H1 (cell line): ENCODE data around the gene EYA4. TPM values are rescaled to one million over a fixed set of nuclear protein-coding genes. Genes with fewer than 3 reads are reported as not detected.

Source experiments
- CHD2 ChIP-seq: IDR thresholded peaks from 2 replicates; pipeline ENCODE4 v1.6.1; 2012; ENCODE audit warnings: low read length, improper control_type of control experiment
- CHD7 ChIP-seq: fragments of 300-600 bp; sonication (generic); IDR thresholded peaks from 2 replicates; pipeline ENCODE4 v1.7.1; 2012; ENCODE audit warnings: low read length, moderate library complexity, mild to moderate bottlenecking, inconsistent platforms; ENCODE audit not compliant: insufficient replicate concordance
- CTBP2 ChIP-seq: IDR thresholded peaks from 2 replicates; pipeline ENCODE4 v1.7.0; 2011; ENCODE audit warnings: borderline replicate concordance, mild to moderate bottlenecking, moderate library complexity, mixed read lengths, low read length; ENCODE audit not compliant: insufficient read depth, insufficient read length
- EGR1 ChIP-seq: IDR thresholded peaks from 2 replicates; pipeline ENCODE4 v1.6.1; 2011; ENCODE audit warnings: low read depth, low read length, borderline replicate concordance
- HDAC2 ChIP-seq, 2 experiments: fragments of 300-600 bp in 1 of 2; sonication (generic) in 1 of 2; IDR thresholded peaks; 2 replicates each; pipeline ENCODE4 v1.6.1; 2011 to 2012; ENCODE audit warnings: low read depth in 2 of 2, low read length in 2 of 2, mild to moderate bottlenecking in 2 of 2, moderate library complexity in 2 of 2, borderline replicate concordance in 1 of 2, inconsistent platforms in 1 of 2
- KDM5A ChIP-seq: fragments of 200-600 bp; IDR thresholded peaks from 2 replicates; pipeline ENCODE4 v1.7.1; 2012; ENCODE audit warnings: mild to moderate bottlenecking, low read length, inconsistent platforms, mixed read lengths
- NANOG ChIP-seq: IDR thresholded peaks from 2 replicates; pipeline ENCODE4 v1.6.1; 2011; ENCODE audit warnings: low read length, low read depth, mild to moderate bottlenecking, inconsistent platforms; ENCODE audit not compliant: insufficient read depth, poor library complexity, severe bottlenecking
- SAP30 ChIP-seq: fragments of 300-600 bp; sonication (generic); IDR thresholded peaks from 2 replicates; pipeline ENCODE4 v1.7.1; 2012; ENCODE audit warnings: low read length, moderate library complexity, mild to moderate bottlenecking, inconsistent platforms; ENCODE audit not compliant: insufficient read depth, insufficient replicate concordance
- SIRT6 ChIP-seq: IDR thresholded peaks from one replicate; pipeline ENCODE4 v1.7.1; 2012; ENCODE audit warnings: low read length, inconsistent platforms
- TEAD4 ChIP-seq: IDR thresholded peaks from 2 replicates; pipeline ENCODE4 v1.6.1; 2012; ENCODE audit warnings: low read depth, low read length, inconsistent platforms, mixed read lengths
- polyA plus RNA-seq, 7 experiments: library from polyadenylated mRNA; depleted of rRNA in 3 of 7; stranded (reverse) in 5 of 7; unstranded in 2 of 7; fragments of >200 nt in 5 of 7; fragments of 200-250 nt in 2 of 7; gene quantifications; 1 replicate in 5 of 7; 2 replicates in 1 of 7; 4 replicates in 1 of 7; pipeline versions ENCODE4 v1.2.1 to v1.2.3, GENCODE V29; 2011 to 2013; ENCODE audit warnings: missing spikeins in 2 of 7, mixed read lengths in 2 of 7
- total RNA-seq: library from RNA; stranded (reverse); fragmentation: NEBNext Ultra II Directional; extraction: Animal tissue kit (Norgen Biotek cat#: 25700); gene quantifications from 2 replicates; pipeline ENCODE4 v1.2.1, GENCODE V29; 2021

EYA4 gene
- total and polyA plus RNA-seq, 2 of the 8 experiments (the other 6 are each of a cell fraction or from before 2014, with no cell fraction given), result 0.06 to 0.17 TPM

GRCh38 chr6:133355922-133356321, 114.8 kb downstream of the EYA4 start (continued):
- no peak for TF ChIP-seq CHD7
- TF ChIP-seq KDM5A, result no peak
- no peak for TF ChIP-seq HDAC2 (IDR thresholded peaks at IDR 0.05; ENCODE audit: borderline replicate concordance in 1 of 2, low read depth in 2 of 2, low read length in 2 of 2)
- no peak for TF ChIP-seq SAP30
- TF ChIP-seq SIRT6, result no peak
- no peak for TF ChIP-seq EGR1
- TF ChIP-seq CTBP2, result no peak
- TF ChIP-seq TEAD4, result no peak
- no peak for TF ChIP-seq CHD2
- TF ChIP-seq NANOG, result no peak
